HepG2 (cell line): ENCODE data around the gene MTFP1. TPM values are rescaled to one million over a fixed set of nuclear protein-coding genes. Genes with fewer than 3 reads are reported as not detected.
"Not testable (repeated sequence)": the region's sequence is repeated elsewhere in the genome, so short reads cannot be mapped to it uniquely, and the experiment has no call there.

Source experiments
- ATAC-seq: fragments of 200-7000 bp; cut with Tn5 transposase; 3 replicates; pipeline ENCODE4 v1.9.1; 2020; ENCODE audit warnings: mild to moderate bottlenecking, moderate library complexity
- BruUV-seq: library from RNA; stranded (reverse); fragments of 400-500 nt; replicated peaks from 2 replicates; lab custom pipeline; 2021; lab: Mats Ljungman, UMichigan
- CTCF ChIA-PET: fragments of 300-600 bp; formaldehyde crosslinking; extraction: SDS; loops from one replicate; lab custom pipeline; 2021; ENCODE audit warnings: low total read pairs, inconsistent platforms, low intra/inter-chr PET ratio; lab: Yijun Ruan, JAX
- POLR2A ChIA-PET: fragments of 350-600 bp; sonication (Branson Sonifier 250); formaldehyde crosslinking; loops from one replicate; lab custom pipeline; 2020; ENCODE audit warnings: antibody characterized with exemption, inconsistent platforms; lab: Yijun Ruan, JAX
- DNase-seq: peaks from one replicate; pipeline ENCODE4 v3.0.0-alpha.2; 2015; ENCODE audit warnings: low spot score
- FAIRE-seq: peaks from 3 replicates; lab custom pipeline; 2011; peaks lifted over from hg19 to GRCh38; lab: Jason Lieb, UNC
- H2AFZ ChIP-seq: one replicate; pipeline ENCODE4 v1.6.1; 2011; ENCODE audit warnings: low read length, inconsistent platforms
- H3K27ac ChIP-seq: fragments of 300-600 bp; 3 replicates; pipeline ENCODE4 v1.8.0; 2011; ENCODE audit warnings: mixed run types, mild to moderate bottlenecking, mixed read lengths, low read length, inconsistent platforms; ENCODE audit not compliant: insufficient read depth; ENCODE audit errors: extremely low read length
- H3K27me3 ChIP-seq, 2 experiments: fragments of 200-600 bp in 1 of 2; 2 replicates in 1 of 2; 3 replicates in 1 of 2; pipeline versions ENCODE4 v1.6.0 to v1.8.0; 2011; ENCODE audit warnings: low read length in 2 of 2, mild to moderate bottlenecking in 2 of 2, moderate library complexity in 2 of 2, inconsistent platforms in 1 of 2; ENCODE audit not compliant: insufficient read depth in 2 of 2, control insufficient read depth in 1 of 2
- H3K36me3 ChIP-seq, 2 experiments: fragments of 200-600 bp in 1 of 2; replicated peaks in 1 of 2; 2 replicates in 1 of 2; 3 replicates in 1 of 2; pipeline versions ENCODE4 v1.5.1 to v1.8.0; 2011; ENCODE audit warnings: low read length in 2 of 2, inconsistent platforms in 1 of 2; ENCODE audit not compliant: insufficient read depth in 2 of 2, control insufficient read depth in 1 of 2
- H3K4me1 ChIP-seq: 2 replicates; pipeline ENCODE4 v1.5.1; 2012; ENCODE audit warnings: low read length, inconsistent platforms; ENCODE audit not compliant: insufficient read depth
- H3K4me2 ChIP-seq: 2 replicates; pipeline ENCODE4 v1.6.0; 2011; ENCODE audit warnings: low read depth, low read length, inconsistent platforms
- H3K4me3 ChIP-seq, 3 experiments: fragments of 200-600 bp in 1 of 3; sonication (generic), shearing (Covaris generic) in 1 of 3; replicated peaks in 1 of 3; 2 replicates each; pipeline ENCODE4 v1.5.1; 2011 to 2016; ENCODE audit warnings: low read length in 3 of 3, inconsistent platforms in 2 of 3, low read depth in 2 of 3, mild to moderate bottlenecking in 2 of 3, control low read depth in 1 of 3, mixed read lengths in 1 of 3; ENCODE audit not compliant: insufficient read depth in 1 of 3
- H3K79me2 ChIP-seq: one replicate; pipeline ENCODE4 v1.6.1; 2011; ENCODE audit warnings: low read length, inconsistent platforms; ENCODE audit not compliant: insufficient read depth
- H3K9ac ChIP-seq: 2 replicates; pipeline ENCODE4 v1.6.0; 2011; ENCODE audit warnings: mild to moderate bottlenecking, low read depth, low read length, inconsistent platforms; ENCODE audit not compliant: insufficient read depth
- H3K9me3 ChIP-seq: 2 replicates; pipeline ENCODE4 v1.5.1; 2012; ENCODE audit warnings: mild to moderate bottlenecking, low read length
- H4K20me1 ChIP-seq: 2 replicates; pipeline ENCODE4 v1.6.0; 2011; ENCODE audit warnings: inconsistent platforms, mild to moderate bottlenecking, low read length, moderate library complexity; ENCODE audit not compliant: insufficient read depth
- MNT ChIP-seq: fragments of 450-650 bp; IDR thresholded peaks from 2 replicates; pipeline ENCODE4 v1.6.1; 2016
- SRY ChIP-seq: sonication (generic); formaldehyde crosslinking; IDR thresholded peaks from 2 replicates; pipeline ENCODE4 v1.8.0; 2022; ENCODE audit warnings: mild to moderate bottlenecking, missing genetic modification reagents
- STAT6 ChIP-seq: sonication (generic); formaldehyde crosslinking; IDR thresholded peaks from 2 replicates; pipeline ENCODE4 v1.4.0; 2020; ENCODE audit warnings: missing genetic modification reagents, mild to moderate bottlenecking, borderline replicate concordance
- ZNF20 ChIP-seq: sonication (generic); formaldehyde crosslinking; IDR thresholded peaks from 2 replicates; pipeline ENCODE4 v1.4.0; 2020; ENCODE audit warnings: mild to moderate bottlenecking, moderate library complexity, missing genetic modification reagents
- ZNF746 ChIP-seq: sonication (generic); formaldehyde crosslinking; IDR thresholded peaks from 2 replicates; pipeline ENCODE4 v1.8.0; 2022; ENCODE audit warnings: mild to moderate bottlenecking, missing genetic modification reagents
- WGBS: methylation state at CpG from one replicate; pipeline ENCODE4 v1.1.6; 2017; ENCODE audit warnings: low lambda C conversion rate; 5-methylcytosine and 5-hydroxymethylcytosine counted together
- in situ Hi-C: cut with HindIII; loops from 2 replicates; pipeline ENCODE4 v1.10.0; 2017; ENCODE audit warnings: low pct_unique_long_range_greater_than_20kb; ENCODE audit not compliant: extremely low pct_ligation_motif_present
- intact Hi-C: fragments of 100-400 bp; cut with micrococcal nuclease; formaldehyde crosslinking; loops from one replicate; pipeline ENCODE4 v1.10.0; 2022; ENCODE audit not compliant: unreplicated experiment
- polyA plus RNA-seq, 8 experiments: library from polyadenylated mRNA; depleted of rRNA in 3 of 8; stranded (reverse) in 7 of 8; unstranded in 1 of 8; fragments of >200 nt; fragmentation: Illumina TruSeq in 4 of 8; extraction: Trizol in 4 of 8; gene quantifications; 2 replicates each; pipeline versions ENCODE4 v1.2.1 to v1.2.3, GENCODE V29; 2011 to 2016; ENCODE audit warnings: low read depth in 4 of 8, missing spikeins in 1 of 8, mixed read lengths in 1 of 8; ENCODE audit not compliant: insufficient read depth in 1 of 8
- total RNA-seq, 5 experiments: library from RNA; depleted of rRNA; stranded (reverse); fragments of >200 nt; fragmentation: Illumina TruSeq; extraction: Trizol; gene quantifications; 2 replicates each; pipeline ENCODE4 v1.2.3, GENCODE V29; 2016; ENCODE audit warnings: low read depth in 1 of 5

Gene MTFP1
- total and polyA plus RNA-seq, 2 of the 13 experiments (the other 11 are each of a cell fraction or from before 2014, with no cell fraction given) = 29.5 to 45.6 TPM

GRCh38 chr22:30460147-30460546 lies 34.6 kb downstream of the MTFP1 start:
- no peaks in the 10 kb centered on the region for H3K79me2 ChIP-seq
- BruUV-seq = no TSS peak
- H3K9ac ChIP-seq = no peak overlapping the region
- no peak overlapping the region for H3K27ac ChIP-seq
- DNase-seq (no peak), FAIRE-seq (no peak), ATAC-seq (no peak)
- 40% methylated on average over 4 of the region's 4 CpGs for WGBS
- intact Hi-C loops = no loop called here
- POLR2A ChIA-PET = no interaction called here
- H3K27me3 ChIP-seq = peaks cover 0 to 12% of the 10 kb centered on the region in 2 experiments; a peak in 2 of 5 replicates
- H3K36me3 ChIP-seq = no peaks in the 10 kb centered on the region
- CTCF ChIA-PET = no interaction called here
- H3K4me3 ChIP-seq = no peak overlapping the region
- in situ Hi-C loops = no loop called here
- TF ChIP-seq STAT6 (CRISPR knock-in tag) (no peak), SRY (CRISPR knock-in tag) (no peak), MNT (peak; percentile 89), ZNF746 (CRISPR knock-in tag) (no peak), ZNF20 (CRISPR knock-in tag) (no peak)
- H2AFZ ChIP-seq = no peak overlapping the region
- no peaks in the 10 kb centered on the region for H3K9me3 ChIP-seq
- no peaks in the 10 kb centered on the region for H4K20me1 ChIP-seq
- no peaks in the 10 kb centered on the region for H3K4me1 ChIP-seq
- H3K4me2 ChIP-seq = no peak overlapping the region

- POLR2A ChIA-PET, CTCF ChIA-PET, BruUV-seq, FAIRE-seq, intact Hi-C loops, ATAC-seq, H3K79me2 ChIP-seq, H3K4me2 ChIP-seq, H3K4me1 ChIP-seq, H2AFZ ChIP-seq, H4K20me1 ChIP-seq, H3K4me3 ChIP-seq, H3K9ac ChIP-seq, H3K9me3 ChIP-seq, H3K27ac ChIP-seq, in situ Hi-C loops, H3K36me3 ChIP-seq, DNase-seq: not testable (repeated sequence)
- WGBS = 10% methylated on average over 5 of the region's 6 CpGs
- H3K27me3 ChIP-seq = peaks cover 0 to 12% of the 10 kb centered on the region in 2 experiments; a peak in 2 of 5 replicates
These were observed 35.0 kb downstream of the MTFP1 start for GRCh38 chr22:30460555-30460954.
